Heart left ventricle (tissue), 13 donors: ENCODE results near the gene IRF2.

Experiments used
- CTCF ChIP-seq, 12 donors: fragments of 200-600 bp; sonication (generic) in 4 of 12; IDR thresholded peaks; one replicate each; pipeline versions ENCODE4 v1.5.0 to v1.8.0; 2018 to 2022; ENCODE audit warnings: antibody characterized with exemption in 12 of 12, mild to moderate bottlenecking in 5 of 12
- POLR2A ChIP-seq, 2 donors: fragments of 450-650 bp; IDR thresholded peaks; one replicate each; pipeline ENCODE4 v1.6.1; 2017; ENCODE audit warnings: antibody characterized with exemption in 2 of 2, mild to moderate bottlenecking in 2 of 2, moderate library complexity in 2 of 2
- donor health status: ischemic (EF 13 %, LVEDD 7.1; RV severe dilation, severe dysfunction).
- donor health status: DM: no; HTN: yes; CAD: no.
- donor health status: DM: no; HTN: no; CAD: no.
- donor health status: ischemic (EF 25% LVEDD 6.9; RV normal size, moderate dysfunction).
- donor health status: ischemic (EF 25% LVEDD 5.7; RV mildly dilated, moderate dysfunction).
- donor health status: ischemic (EF 35%, LVEDD 5.7; RV mildly dilated, moderate dysfunction).
- donor health status: nonischemic (EF 11% LVEDD 7.7; RV severe dilation, severe dysfunction).
- donor health status: DM: yes; HTN: yes; CAD: no.
- donor health status: PGD.
- donor health status: ischemic (EF 29% LVEDD 5.4; RV normal size, mild dysfunction).
- donor health status: nonischemic (EF 23%, LVEDD 6.1; RV moderate dilation, normal function).

- TF ChIP-seq CTCF (IDR thresholded peaks at IDR 0.05) = no peak
- TF ChIP-seq POLR2A (IDR thresholded peaks at IDR 0.05) = no peak
These were observed 118.5 kb downstream of the IRF2 start for GRCh38 chr4:184355857-184356256.
